ENCODE measurements around the gene SPAG16.

Gene SPAG16

GRCh38 chr2:213259266-213259665 is 25.0 kb upstream of the SPAG16 start:
- H3K4me1 ChIP-seq = no peaks in the 10 kb centered on the region
- no peak for DNase-seq
- H3K36me3 ChIP-seq = no peaks in the 10 kb centered on the region
- H3K27ac ChIP-seq = no peak overlapping the region
- H3K9me3 ChIP-seq = no peaks in the 10 kb centered on the region
- H3K4me3 ChIP-seq = no peak overlapping the region
- TF ChIP-seq, protein P1, sequence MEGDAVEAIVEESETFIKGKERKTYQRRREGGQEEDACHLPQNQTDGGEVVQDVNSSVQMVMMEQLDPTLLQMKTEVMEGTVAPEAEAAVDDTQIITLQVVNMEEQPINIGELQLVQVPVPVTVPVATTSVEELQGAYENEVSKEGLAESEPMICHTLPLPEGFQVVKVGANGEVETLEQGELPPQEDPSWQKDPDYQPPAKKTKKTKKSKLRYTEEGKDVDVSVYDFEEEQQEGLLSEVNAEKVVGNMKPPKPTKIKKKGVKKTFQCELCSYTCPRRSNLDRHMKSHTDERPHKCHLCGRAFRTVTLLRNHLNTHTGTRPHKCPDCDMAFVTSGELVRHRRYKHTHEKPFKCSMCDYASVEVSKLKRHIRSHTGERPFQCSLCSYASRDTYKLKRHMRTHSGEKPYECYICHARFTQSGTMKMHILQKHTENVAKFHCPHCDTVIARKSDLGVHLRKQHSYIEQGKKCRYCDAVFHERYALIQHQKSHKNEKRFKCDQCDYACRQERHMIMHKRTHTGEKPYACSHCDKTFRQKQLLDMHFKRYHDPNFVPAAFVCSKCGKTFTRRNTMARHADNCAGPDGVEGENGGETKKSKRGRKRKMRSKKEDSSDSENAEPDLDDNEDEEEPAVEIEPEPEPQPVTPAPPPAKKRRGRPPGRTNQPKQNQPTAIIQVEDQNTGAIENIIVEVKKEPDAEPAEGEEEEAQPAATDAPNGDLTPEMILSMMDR (IDR thresholded peaks at IDR 0.05) = no peak
- no peaks in the 10 kb centered on the region for H3K27me3 ChIP-seq
- intact Hi-C loops (cut with DNase I; ENCODE audit: low total_unique reads) = loop anchor here (10.0 kb wide), 1 partner anchor 1746 kb away; no protein-coding TSS in a partner anchor

DNA sequence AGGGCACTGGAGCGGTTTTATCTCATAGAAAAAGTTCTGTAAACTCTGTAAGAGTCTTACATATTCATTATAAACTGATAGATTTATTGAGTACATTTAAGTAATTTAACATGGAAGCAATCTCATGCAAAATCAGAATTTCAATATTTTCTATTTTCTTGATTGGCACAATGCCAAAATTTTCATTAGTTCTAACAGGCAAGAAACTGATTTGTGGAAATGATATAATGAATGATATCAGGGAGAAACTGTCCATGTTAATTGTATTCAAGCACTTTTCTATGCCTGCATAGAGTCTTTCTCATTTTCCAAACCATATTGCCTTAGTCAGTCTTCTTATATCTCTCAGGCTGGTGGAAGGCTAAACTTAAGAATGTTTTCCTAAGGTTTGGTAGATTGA is 23.0 kb upstream of the SPAG16 start:
- no peak for DNase-seq
- H3K27ac ChIP-seq = no peak overlapping the region
- TF ChIP-seq, protein P1 (IDR thresholded peaks at IDR 0.05) = no peak
- H3K4me3 ChIP-seq = no peak overlapping the region
- no peaks in the 10 kb centered on the region for H3K36me3 ChIP-seq
- intact Hi-C loops (cut with DNase I; ENCODE audit: low total_unique reads) = no loop called here
- no peaks in the 10 kb centered on the region for H3K9me3 ChIP-seq
- no peaks in the 10 kb centered on the region for H3K27me3 ChIP-seq
- H3K4me1 ChIP-seq = no peaks in the 10 kb centered on the region

- Histone ChIP-seq H3K27me3 (no peaks in the 10 kb centered on the region), H3K36me3 (no peaks in the 10 kb centered on the region), H3K27ac (no peak overlapping the region), H3K9me3 (no peaks in the 10 kb centered on the region), H3K4me3 (no peak overlapping the region), H3K4me1 (no peaks in the 10 kb centered on the region)
- intact Hi-C loops (cut with DNase I; ENCODE audit: low total_unique reads) = no loop called here
- TF ChIP-seq, protein P1 (IDR thresholded peaks at IDR 0.05) = no peak
- DNase-seq = no peak
These were observed 22.5 kb upstream of the SPAG16 start for GRCh38 chr2:213261715-213262114.

- H3K9me3 ChIP-seq = no peaks in the 10 kb centered on the region
- no peaks in the 10 kb centered on the region for H3K4me1 ChIP-seq
- H3K27ac ChIP-seq = no peak overlapping the region
- no peak overlapping the region for H3K4me3 ChIP-seq
- intact Hi-C loops (cut with DNase I; ENCODE audit: low total_unique reads) = no loop called here
- no peaks in the 10 kb centered on the region for H3K36me3 ChIP-seq
- no peaks in the 10 kb centered on the region for H3K27me3 ChIP-seq
- TF ChIP-seq, protein P1 (IDR thresholded peaks at IDR 0.05) = no peak
- no peak for DNase-seq
These were observed 18.6 kb upstream of the SPAG16 start for GRCh38 chr2:213265679-213266078.

DNA sequence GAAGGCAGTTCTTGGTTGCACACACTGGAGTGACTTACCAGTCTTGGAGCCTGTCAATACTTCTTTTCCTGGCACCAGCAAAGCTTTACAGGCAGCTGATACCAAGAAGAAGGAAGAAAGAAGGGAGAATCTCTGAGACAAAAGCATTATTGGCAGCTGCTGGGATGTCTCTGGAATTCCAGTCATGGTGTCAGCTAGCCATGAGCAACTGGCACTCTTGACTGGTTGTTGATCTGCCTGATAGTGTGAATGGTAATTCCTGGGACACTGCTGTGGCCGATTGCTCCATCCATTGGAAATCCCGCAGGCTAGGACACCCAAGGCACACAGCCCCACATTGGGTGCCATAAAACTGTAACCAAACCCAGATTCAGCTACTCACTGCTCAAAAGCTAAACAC is 17.8 kb upstream of the SPAG16 start:
- no peaks in the 10 kb centered on the region for H3K9me3 ChIP-seq
- DNase-seq = no peak
- TF ChIP-seq, protein P1 (IDR thresholded peaks at IDR 0.05) = no peak
- no peak overlapping the region for H3K27ac ChIP-seq
- intact Hi-C loops (cut with DNase I; ENCODE audit: low total_unique reads) = no loop called here
- no peaks in the 10 kb centered on the region for H3K36me3 ChIP-seq
- H3K27me3 ChIP-seq = no peaks in the 10 kb centered on the region
- H3K4me1 ChIP-seq = no peaks in the 10 kb centered on the region
- no peak overlapping the region for H3K4me3 ChIP-seq

DNA sequence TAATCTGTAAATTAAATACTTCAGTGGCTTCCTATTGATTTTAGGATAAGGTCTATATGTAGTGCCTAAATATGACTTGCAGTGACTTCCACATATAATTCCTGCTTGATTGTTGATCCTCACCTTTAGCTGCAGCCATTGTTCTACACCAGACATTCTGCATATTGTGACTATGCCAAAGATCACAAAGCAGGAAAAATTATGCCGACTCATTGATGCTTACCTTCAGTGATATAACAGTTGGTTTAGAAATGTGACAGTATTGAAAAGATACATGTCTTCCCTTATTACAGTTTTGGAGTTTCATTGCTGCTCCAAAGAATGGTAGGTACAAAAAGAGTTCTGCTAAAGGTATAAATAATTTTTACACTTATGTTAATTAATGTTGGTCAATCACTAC is 12.3 kb upstream of the SPAG16 start:
- H3K4me1 ChIP-seq = no peaks in the 10 kb centered on the region
- intact Hi-C loops (cut with DNase I; ENCODE audit: low total_unique reads) = no loop called here
- H3K9me3 ChIP-seq = peaks cover 0 to 2% (median under 1%) of the 10 kb centered on the region in 3 donors
- H3K4me3 ChIP-seq = no peak overlapping the region
- H3K27ac ChIP-seq = no peak overlapping the region
- DNase-seq = no peak
- no peaks in the 10 kb centered on the region for H3K36me3 ChIP-seq
- TF ChIP-seq, protein P1 (IDR thresholded peaks at IDR 0.05) = no peak
- H3K27me3 ChIP-seq = no peaks in the 10 kb centered on the region

Data from tibial artery (tissue), 4 donors.